ENCODE data around the gene SIGLEC1. TPM values are rescaled to one million over a fixed set of nuclear protein-coding genes. Genes with fewer than 3 reads are reported as not detected.

The SIGLEC1 gene
- total and polyA plus RNA-seq, 2 donors (not counting 3 experiments of a cell fraction or from before 2014, with no cell fraction given): not detected

DNA sequence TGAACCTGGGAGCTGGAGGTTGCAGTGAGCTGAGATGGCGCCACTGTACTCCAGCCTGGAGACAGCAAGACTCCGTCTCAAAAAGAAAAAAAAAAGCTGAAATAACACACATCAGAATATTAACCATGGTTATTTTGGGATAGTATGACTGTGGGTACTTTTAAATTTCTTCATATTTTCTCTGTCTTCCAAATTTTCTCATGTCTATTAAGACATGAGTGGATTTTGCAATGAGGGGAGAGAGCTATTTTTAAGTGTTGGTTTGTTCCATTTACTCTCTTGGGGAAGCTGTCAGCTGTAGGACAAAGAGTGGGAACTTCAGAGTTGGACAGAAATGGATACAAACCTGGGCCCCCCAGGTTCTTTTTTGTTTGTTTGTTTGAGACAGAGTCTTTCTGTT is 44.9 kb upstream of the SIGLEC1 start:
- intact Hi-C loops (cut with micrococcal nuclease) (no loop called here), dilution Hi-C loops (cut with MboI; ENCODE audit: extremely low pct_ligation_motif_present, low sequenced_read_pairs) (no loop called here)
- DNase-seq (ENCODE audit: low read depth, low spot score): no peak
- TF ChIP-seq MYC (IDR thresholded peaks at IDR 0.05; ENCODE audit: low read depth, low read length) (no peak), POLR2A (IDR thresholded peaks at IDR 0.05; ENCODE audit: low read depth, low read length) (no peak)
- no peak overlapping the region for H3K4me2 ChIP-seq (ENCODE audit: insufficient read depth, low read length)
- POLR2A ChIA-PET: no interaction called here
- H3K27me3 ChIP-seq (ENCODE audit: control insufficient read depth in 2 of 2, insufficient read depth in 2 of 2, low read length in 2 of 2): no peaks in the 10 kb centered on the region
- H3K9me3 ChIP-seq (replicated peaks; ENCODE audit: control insufficient read depth, insufficient read depth, low read length): no peaks in the 10 kb centered on the region
- BruUV-seq (replicated peaks): no TSS peak
- peaks cover 0 to 9% of the 10 kb centered on the region in 2 experiments for H3K36me3 ChIP-seq (ENCODE audit: control insufficient read depth in 2 of 2, extremely low read depth in 1 of 2, insufficient read depth in 2 of 2, low read length in 2 of 2)
- no peak for FAIRE-seq
- no peak overlapping the region for H2AFZ ChIP-seq (ENCODE audit: low read depth, low read length)
- no peak overlapping the region for H3K27ac ChIP-seq (ENCODE audit: insufficient read depth, low read depth, low read length)
- H3K4me3 ChIP-seq (replicated peaks in 1 of 3; ENCODE audit: insufficient read depth in 1 of 3, low read depth in 1 of 3, low read length in 3 of 3): no peak overlapping the region
- no peaks in the 10 kb centered on the region for H3K9me1 ChIP-seq (replicated peaks; ENCODE audit: control insufficient read depth, extremely low read depth, insufficient read depth, low read length)
- no peak overlapping the region for H3K9ac ChIP-seq (replicated peaks; ENCODE audit: extremely low read depth, insufficient read depth, low read length)
- CTCF ChIA-PET: interaction anchor here (0.9 to 5.7 kb wide), 10 partner anchors 9 to 328 kb away, joined by 3 to 76 read pairs (median 5); partner anchors contain the start of genes ADISSP, AP5S1 and SPEF1
- no peaks in the 10 kb centered on the region for H3K79me2 ChIP-seq (ENCODE audit: control insufficient read depth, insufficient read depth, low read length)
- no peaks in the 10 kb centered on the region for H4K20me1 ChIP-seq (replicated peaks; ENCODE audit: control insufficient read depth, extremely low read depth, insufficient read depth, low read length)
- H3K4me1 ChIP-seq (ENCODE audit: control insufficient read depth, extremely low read depth, insufficient read depth, low read length): no peaks in the 10 kb centered on the region

DNA sequence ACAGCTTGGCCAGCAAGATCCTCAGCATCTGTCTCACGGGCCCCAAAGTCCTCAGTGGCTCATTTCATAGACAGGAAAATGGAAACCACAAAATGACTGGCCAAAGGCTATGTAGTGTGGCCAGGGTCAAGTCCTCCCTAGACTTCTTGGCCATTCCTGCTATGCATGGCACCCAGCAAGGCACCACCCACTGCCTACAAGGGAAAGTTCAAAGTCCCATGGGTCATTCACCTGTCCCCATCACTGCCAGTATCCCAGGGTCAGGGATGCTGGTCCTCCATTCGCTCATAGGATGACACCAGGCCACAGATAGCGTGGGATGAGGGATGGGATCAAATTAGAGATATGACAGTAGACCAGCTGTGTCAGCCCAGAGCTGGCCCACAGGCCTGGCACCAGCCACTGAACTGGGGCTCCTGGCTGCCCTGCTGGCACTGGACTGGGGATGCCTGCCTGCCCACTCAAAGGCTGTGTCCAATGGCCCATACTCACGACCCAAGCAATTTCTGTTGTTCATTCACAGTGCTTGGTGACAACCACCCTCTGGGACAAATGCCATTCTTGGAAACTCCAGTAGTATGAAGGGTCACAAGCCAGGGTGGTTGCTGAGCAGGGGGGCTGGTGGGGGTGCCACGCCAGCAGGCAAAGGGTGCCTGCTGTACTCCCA is 43.5 kb upstream of the SIGLEC1 start:
- no TSS peak for BruUV-seq (replicated peaks)
- no peaks in the 10 kb centered on the region for H3K4me1 ChIP-seq (ENCODE audit: control insufficient read depth, extremely low read depth, insufficient read depth, low read length)
- H3K27ac ChIP-seq (ENCODE audit: insufficient read depth, low read depth, low read length): no peak overlapping the region
- no peak for TF ChIP-seq POLR2A (IDR thresholded peaks at IDR 0.05; ENCODE audit: low read depth, low read length)
- TF ChIP-seq MYC (IDR thresholded peaks at IDR 0.05; ENCODE audit: low read depth, low read length): no peak
- TF ChIP-seq, protein P1, sequence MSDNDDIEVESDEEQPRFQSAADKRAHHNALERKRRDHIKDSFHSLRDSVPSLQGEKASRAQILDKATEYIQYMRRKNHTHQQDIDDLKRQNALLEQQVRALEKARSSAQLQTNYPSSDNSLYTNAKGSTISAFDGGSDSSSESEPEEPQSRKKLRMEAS (IDR thresholded peaks at IDR 0.05; ENCODE audit: insufficient read depth, insufficient read length): no peak
- TF ChIP-seq POLR2AphosphoS5 (IDR thresholded peaks at IDR 0.05; ENCODE audit: insufficient read depth, low read depth, low read length): no peak
- no peak for TF ChIP-seq JUN (IDR thresholded peaks at IDR 0.05; ENCODE audit: borderline replicate concordance, insufficient read depth, insufficient read length, low read depth)
- TF ChIP-seq FOS (IDR thresholded peaks at IDR 0.05; ENCODE audit: borderline replicate concordance, insufficient read depth, low read length): no peak
- TF ChIP-seq EZH2 (IDR thresholded peaks at IDR 0.05; ENCODE audit: borderline replicate concordance, low read depth, low read length, severe bottlenecking): no peak
- TF ChIP-seq, protein P2, sequence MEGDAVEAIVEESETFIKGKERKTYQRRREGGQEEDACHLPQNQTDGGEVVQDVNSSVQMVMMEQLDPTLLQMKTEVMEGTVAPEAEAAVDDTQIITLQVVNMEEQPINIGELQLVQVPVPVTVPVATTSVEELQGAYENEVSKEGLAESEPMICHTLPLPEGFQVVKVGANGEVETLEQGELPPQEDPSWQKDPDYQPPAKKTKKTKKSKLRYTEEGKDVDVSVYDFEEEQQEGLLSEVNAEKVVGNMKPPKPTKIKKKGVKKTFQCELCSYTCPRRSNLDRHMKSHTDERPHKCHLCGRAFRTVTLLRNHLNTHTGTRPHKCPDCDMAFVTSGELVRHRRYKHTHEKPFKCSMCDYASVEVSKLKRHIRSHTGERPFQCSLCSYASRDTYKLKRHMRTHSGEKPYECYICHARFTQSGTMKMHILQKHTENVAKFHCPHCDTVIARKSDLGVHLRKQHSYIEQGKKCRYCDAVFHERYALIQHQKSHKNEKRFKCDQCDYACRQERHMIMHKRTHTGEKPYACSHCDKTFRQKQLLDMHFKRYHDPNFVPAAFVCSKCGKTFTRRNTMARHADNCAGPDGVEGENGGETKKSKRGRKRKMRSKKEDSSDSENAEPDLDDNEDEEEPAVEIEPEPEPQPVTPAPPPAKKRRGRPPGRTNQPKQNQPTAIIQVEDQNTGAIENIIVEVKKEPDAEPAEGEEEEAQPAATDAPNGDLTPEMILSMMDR (IDR thresholded peaks at IDR 0.05; ENCODE audit: extremely low read depth in 1 of 2, insufficient read depth in 1 of 2, low read depth in 1 of 2, low read length in 2 of 2): no peak
- no peak for TF ChIP-seq GATA2 (IDR thresholded peaks at IDR 0.05; ENCODE audit: insufficient read depth, insufficient read length, low read depth, low read length)
- no peaks in the 10 kb centered on the region for H3K9me1 ChIP-seq (replicated peaks; ENCODE audit: control insufficient read depth, extremely low read depth, insufficient read depth, low read length)
- ChIA-PET POLR2A (no interaction called here), CTCF (interaction anchor here (0.6 to 5.7 kb wide), 7 partner anchors 10 to 765 kb away, joined by 4 to 76 read pairs (median 6); partner anchors contain the start of genes ADISSP and SPEF1)
- no peaks in the 10 kb centered on the region for H3K9me3 ChIP-seq (replicated peaks; ENCODE audit: control insufficient read depth, insufficient read depth, low read length)
- no peak overlapping the region for H2AFZ ChIP-seq (ENCODE audit: low read depth, low read length)
- DNase-seq (ENCODE audit: low read depth, low spot score) (no peak), FAIRE-seq (no peak)
- H3K4me2 ChIP-seq (ENCODE audit: insufficient read depth, low read length): no peak overlapping the region
- H3K79me2 ChIP-seq (ENCODE audit: control insufficient read depth, insufficient read depth, low read length): no peaks in the 10 kb centered on the region
- peaks cover 0 to 9% of the 10 kb centered on the region in 2 experiments for H3K36me3 ChIP-seq (ENCODE audit: control insufficient read depth in 2 of 2, extremely low read depth in 1 of 2, insufficient read depth in 2 of 2, low read length in 2 of 2)
- no peak overlapping the region for H3K4me3 ChIP-seq (replicated peaks in 1 of 3; ENCODE audit: insufficient read depth in 1 of 3, low read depth in 1 of 3, low read length in 3 of 3)
- intact Hi-C loops (cut with micrococcal nuclease) (no loop called here), dilution Hi-C loops (cut with MboI; ENCODE audit: extremely low pct_ligation_motif_present, low sequenced_read_pairs) (no loop called here)
- H3K27me3 ChIP-seq (ENCODE audit: control insufficient read depth in 2 of 2, insufficient read depth in 2 of 2, low read length in 2 of 2): no peaks in the 10 kb centered on the region
- H4K20me1 ChIP-seq (replicated peaks; ENCODE audit: control insufficient read depth, extremely low read depth, insufficient read depth, low read length): no peaks in the 10 kb centered on the region
- no peak overlapping the region for H3K9ac ChIP-seq (replicated peaks; ENCODE audit: extremely low read depth, insufficient read depth, low read length)
